RWPE2 (cell line): ENCODE results near the gene ADAMTS4.
"Not testable (repeated sequence)": the region's sequence is repeated elsewhere in the genome, so short reads cannot be mapped to it uniquely, and the experiment has no call there.

Experiments
- ATAC-seq: fragments of 200-7000 bp; cut with Tn5 transposase; 3 replicates; pipeline ENCODE4 v1.9.1; 2021; ENCODE audit warnings: low read depth
- DNase-seq: peaks from one replicate; pipeline ENCODE4 v3.0.0-alpha.2; 2020; ENCODE audit warnings: low spot score
- H3K27ac ChIP-seq: fragments of 450-650 bp; 2 replicates; pipeline ENCODE4 v1.5.1; 2017; ENCODE audit warnings: mild to moderate bottlenecking; ENCODE audit not compliant: poor library complexity, severe bottlenecking
- H3K27me3 ChIP-seq: fragments of 250-450 bp; sonication (Bioruptor Pico); 2 replicates; pipeline ENCODE4 v1.5.1; 2021; ENCODE audit warnings: mild to moderate bottlenecking, moderate library complexity; ENCODE audit not compliant: insufficient read depth, poor library complexity, severe bottlenecking
- H3K36me3 ChIP-seq: fragments of 250-450 bp; sonication (Bioruptor Pico); 2 replicates; pipeline ENCODE4 v1.5.1; 2020; ENCODE audit warnings: low read depth, mild to moderate bottlenecking, moderate library complexity
- H3K4me1 ChIP-seq: fragments of 250-450 bp; sonication (Bioruptor Pico); 2 replicates; pipeline ENCODE4 v1.5.1; 2021; ENCODE audit warnings: mild to moderate bottlenecking, moderate library complexity; ENCODE audit not compliant: insufficient read depth, poor library complexity, severe bottlenecking
- H3K4me3 ChIP-seq: fragments of 250-450 bp; sonication (Bioruptor Pico); 2 replicates; pipeline ENCODE4 v1.5.1; 2021; ENCODE audit warnings: mild to moderate bottlenecking, moderate library complexity; ENCODE audit not compliant: severe bottlenecking
- H3K9me3 ChIP-seq: fragments of 250-450 bp; sonication (Bioruptor Pico); 2 replicates; pipeline ENCODE4 v1.5.1; 2021; ENCODE audit warnings: mild to moderate bottlenecking, moderate library complexity; ENCODE audit not compliant: severe bottlenecking
- TF ChIP-seq, protein P1 (sequence below): fragments of 450-650 bp; IDR thresholded peaks from one replicate; pipeline ENCODE4 v1.5.1; 2017; ENCODE audit warnings: mild to moderate bottlenecking, moderate library complexity; ENCODE audit not compliant: poor library complexity, severe bottlenecking

Gene ADAMTS4

DNA sequence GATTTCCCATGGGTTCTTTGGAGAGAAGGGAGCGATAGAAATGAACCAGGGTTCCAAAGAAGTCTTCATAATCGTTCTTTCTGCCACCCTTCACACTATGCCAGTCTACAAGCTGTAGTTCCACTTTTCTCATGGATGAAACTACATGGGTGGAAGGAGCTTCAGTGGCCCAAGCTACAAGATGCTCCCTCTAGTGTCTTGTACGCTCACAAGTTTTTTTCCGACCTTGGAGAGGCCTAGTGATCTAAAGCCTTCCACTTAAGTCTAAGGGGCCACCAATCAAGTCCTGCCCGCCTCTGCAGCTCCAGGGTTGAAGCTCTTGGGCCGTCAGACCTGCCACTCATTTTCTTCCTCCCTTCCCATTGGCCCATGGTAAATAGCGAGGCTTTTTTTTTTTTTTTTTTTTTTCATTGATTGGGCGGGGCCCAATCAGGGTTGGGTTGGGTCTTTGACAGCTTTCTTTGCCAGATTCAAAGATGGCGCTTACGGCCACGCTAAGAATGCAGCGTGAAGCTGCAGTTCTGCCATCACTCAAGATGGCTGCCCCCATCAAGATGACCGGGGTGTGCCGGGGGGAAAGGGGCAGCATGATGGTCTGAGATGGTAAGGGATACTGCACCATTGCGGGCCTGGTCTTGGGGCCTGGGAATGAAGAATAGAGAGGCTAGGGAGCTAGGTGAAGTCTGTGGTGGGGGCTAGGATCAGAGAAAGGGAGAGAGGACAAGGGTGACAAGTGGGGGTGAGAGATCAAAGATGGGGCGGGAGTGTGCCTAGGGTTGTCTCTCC, 26.9 kb upstream of the ADAMTS4 start, which contains the start of gene TOMM40L:
Gene TOMM40L, plus strand, starts transcription at position 527 of the 786 bp plus-strand sequence. CDS start 430 bp downstream, outside the sequence.
- Histone ChIP-seq H3K4me1 (peaks cover 13% of the 10 kb centered on the region), H3K4me3 (peak within 1 kb of the TSS; percentile 53), H3K27ac (peak within 1 kb of the TSS; percentile 47), H3K36me3 (peaks cover 14% of the 10 kb centered on the region), H3K27me3 (no peaks in the 10 kb centered on the region), H3K9me3 (no peaks in the 10 kb centered on the region)
- ATAC-seq, result peak; percentile 97
- TF ChIP-seq, protein P1, sequence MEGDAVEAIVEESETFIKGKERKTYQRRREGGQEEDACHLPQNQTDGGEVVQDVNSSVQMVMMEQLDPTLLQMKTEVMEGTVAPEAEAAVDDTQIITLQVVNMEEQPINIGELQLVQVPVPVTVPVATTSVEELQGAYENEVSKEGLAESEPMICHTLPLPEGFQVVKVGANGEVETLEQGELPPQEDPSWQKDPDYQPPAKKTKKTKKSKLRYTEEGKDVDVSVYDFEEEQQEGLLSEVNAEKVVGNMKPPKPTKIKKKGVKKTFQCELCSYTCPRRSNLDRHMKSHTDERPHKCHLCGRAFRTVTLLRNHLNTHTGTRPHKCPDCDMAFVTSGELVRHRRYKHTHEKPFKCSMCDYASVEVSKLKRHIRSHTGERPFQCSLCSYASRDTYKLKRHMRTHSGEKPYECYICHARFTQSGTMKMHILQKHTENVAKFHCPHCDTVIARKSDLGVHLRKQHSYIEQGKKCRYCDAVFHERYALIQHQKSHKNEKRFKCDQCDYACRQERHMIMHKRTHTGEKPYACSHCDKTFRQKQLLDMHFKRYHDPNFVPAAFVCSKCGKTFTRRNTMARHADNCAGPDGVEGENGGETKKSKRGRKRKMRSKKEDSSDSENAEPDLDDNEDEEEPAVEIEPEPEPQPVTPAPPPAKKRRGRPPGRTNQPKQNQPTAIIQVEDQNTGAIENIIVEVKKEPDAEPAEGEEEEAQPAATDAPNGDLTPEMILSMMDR, result peak; percentile 65
- peak; percentile 94 for DNase-seq

DNA sequence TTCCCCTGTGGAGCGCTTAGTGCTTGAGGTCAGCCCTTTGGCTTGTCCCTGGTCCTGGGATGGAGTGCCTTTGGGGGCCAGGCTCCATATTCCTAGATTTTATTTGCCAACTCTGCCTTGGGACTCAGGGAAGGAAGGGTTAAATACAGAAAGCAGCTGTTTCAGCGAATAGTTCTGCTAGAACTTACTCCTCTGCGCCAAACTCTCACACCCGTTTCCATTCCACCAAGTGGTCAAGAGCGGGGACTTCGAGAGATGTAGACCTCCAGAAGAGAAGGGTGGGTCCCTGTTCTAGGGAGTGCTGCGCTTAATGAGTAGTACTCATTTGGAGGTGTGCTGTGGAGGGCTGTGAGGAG, 26.3 kb upstream of the ADAMTS4 start:
- H3K4me1 ChIP-seq, result peaks cover 13% of the 10 kb centered on the region
- peaks cover 14% of the 10 kb centered on the region for H3K36me3 ChIP-seq
- no peak overlapping the region for H3K27ac ChIP-seq
- no peak for ATAC-seq
- no peaks in the 10 kb centered on the region for H3K27me3 ChIP-seq
- TF ChIP-seq, protein P1, result no peak
- H3K9me3 ChIP-seq, result no peaks in the 10 kb centered on the region
- no peak overlapping the region for H3K4me3 ChIP-seq
- no peak for DNase-seq

DNA sequence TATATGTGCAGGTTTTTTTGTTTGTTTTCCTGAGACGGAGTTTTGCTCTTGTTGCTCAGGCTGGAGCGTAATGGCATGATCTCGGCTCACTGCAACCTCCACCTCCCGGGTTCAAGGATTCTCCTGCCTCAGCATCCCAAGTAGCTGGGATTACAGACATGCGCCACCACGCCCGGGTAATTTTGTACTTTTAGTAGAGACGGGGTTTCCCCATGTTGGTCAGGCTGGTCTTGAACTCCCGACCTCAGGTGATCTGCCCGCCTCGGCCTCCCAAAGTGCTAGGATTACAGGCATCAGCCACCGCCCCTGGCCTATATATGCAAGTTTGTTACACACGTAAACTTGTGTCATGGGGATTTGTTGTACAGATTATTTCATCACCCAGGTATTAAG, 25.8 kb upstream of the ADAMTS4 start:
- H3K4me3 ChIP-seq, H3K27ac ChIP-seq, ATAC-seq, H3K9me3 ChIP-seq, H3K27me3 ChIP-seq, DNase-seq: not testable (repeated sequence)
- H3K36me3 ChIP-seq, result peaks cover 14% of the 10 kb centered on the region
- peaks cover 13% of the 10 kb centered on the region for H3K4me1 ChIP-seq

DNA sequence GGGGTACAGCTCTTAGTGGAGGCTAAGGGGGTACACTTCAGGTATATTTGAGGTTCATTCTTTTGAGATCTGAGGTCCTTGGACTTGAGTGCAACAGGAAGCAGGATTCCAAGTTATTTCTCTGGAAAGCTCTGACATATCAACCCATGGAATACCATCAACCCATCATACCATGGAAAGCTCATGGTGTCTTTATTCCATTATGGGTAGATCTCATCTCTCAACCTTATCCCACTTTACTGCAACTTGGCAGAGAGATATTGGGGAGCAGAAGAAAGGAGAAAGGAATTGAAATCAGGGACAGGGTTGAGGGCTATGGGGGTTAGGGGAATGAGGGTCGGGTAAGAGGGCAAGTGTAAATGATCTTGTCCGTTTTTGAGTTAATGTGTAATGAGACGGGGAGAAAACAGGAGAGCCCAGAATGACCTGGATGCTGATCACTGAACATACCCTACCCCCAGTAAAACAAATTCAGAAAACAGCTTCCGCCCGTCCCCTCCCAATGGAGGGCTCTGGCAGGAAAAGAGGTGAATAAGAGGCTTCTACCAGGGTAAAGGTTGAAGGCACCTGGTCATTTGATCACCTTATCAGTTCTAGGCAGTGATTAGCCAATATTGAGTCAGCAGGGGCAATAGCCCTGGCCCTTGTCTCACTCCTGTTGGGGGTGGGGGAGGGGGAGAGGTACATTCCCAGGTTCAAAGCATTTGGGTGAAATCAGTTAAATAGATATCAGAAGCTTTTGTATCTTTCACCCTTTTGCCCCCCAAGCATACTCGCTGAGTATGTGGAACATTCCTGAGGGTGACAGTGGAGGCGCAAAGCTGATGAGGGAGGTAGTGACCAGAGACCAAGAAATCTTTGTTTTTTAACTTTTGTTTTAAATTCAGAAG, 25.2 kb upstream of the ADAMTS4 start:
- Histone ChIP-seq H3K4me1 (peaks cover 13% of the 10 kb centered on the region), H3K27me3 (no peaks in the 10 kb centered on the region), H3K4me3 (no peak overlapping the region), H3K36me3 (peaks cover 11% of the 10 kb centered on the region), H3K27ac (no peak overlapping the region), H3K9me3 (no peaks in the 10 kb centered on the region)
- DNase-seq (no peak), ATAC-seq (no peak)
- TF ChIP-seq, protein P1, result no peak

DNA sequence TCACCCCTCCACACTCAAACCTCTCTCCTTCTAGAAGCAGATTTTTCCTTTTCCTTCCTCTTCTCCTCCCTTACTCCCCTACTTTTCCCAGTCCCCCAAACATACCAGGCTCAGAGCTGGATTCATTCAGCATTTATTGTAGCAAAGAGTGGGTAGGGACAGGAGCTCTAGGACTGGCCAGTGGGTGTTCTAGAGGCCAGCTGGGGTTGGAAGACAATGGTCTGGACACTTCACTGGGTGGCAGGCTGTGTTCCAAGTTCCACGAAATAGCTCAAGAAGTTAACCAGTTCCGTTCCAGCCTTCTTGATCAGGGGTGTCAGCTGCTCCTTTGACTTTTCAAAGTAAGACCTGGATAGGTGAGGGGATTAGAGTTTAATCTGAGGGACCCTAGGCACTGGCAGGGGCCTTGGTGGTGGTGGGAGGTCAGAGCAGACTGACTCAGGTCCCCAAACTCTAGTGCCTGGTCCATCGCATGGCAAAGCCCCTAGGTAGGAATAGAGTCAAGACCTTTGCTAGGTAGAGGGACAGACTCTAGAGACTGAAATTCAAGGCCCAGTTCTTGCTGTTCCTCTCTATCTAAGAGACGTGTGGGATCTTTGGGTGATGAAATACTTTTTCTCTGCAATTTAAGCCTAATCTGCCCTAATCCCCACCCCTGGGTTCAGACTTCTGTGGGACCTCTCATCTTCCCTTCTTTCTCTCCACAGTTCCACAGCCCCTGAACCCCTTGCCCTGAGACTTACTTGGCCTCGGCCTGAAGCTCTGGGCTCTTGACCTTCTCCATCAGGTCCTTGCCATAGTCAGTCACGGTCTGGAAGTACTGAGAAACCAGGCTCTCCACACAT, 23.5 kb upstream of the ADAMTS4 start:
- TF ChIP-seq, protein P1, result no peak
- Histone ChIP-seq H3K27me3 (no peaks in the 10 kb centered on the region), H3K4me3 (no peak overlapping the region), H3K27ac (no peak overlapping the region), H3K9me3 (no peaks in the 10 kb centered on the region), H3K4me1 (peaks cover 9% of the 10 kb centered on the region), H3K36me3 (no peaks in the 10 kb centered on the region)
- DNase-seq (no peak), ATAC-seq (no peak)
